Astrocyte of the hippocampus (primary cell): ENCODE results near the gene TP53INP2.
"Not testable (repeated sequence)": the region's sequence is repeated elsewhere in the genome, so short reads cannot be mapped to it uniquely, and the experiment has no call there.

ENCODE experiments used
- DNase-seq: peaks from one replicate; pipeline ENCODE4 v3.0.0; 2011; ENCODE audit warnings: low read depth, low spot score

TP53INP2 gene

GRCh38 chr20:34704177-34705007 is at the start of gene TP53INP2:
TSS of gene TP53INP2 (plus strand) at chr20:34704344. CDS start at chr20:34708740, 4,396 bp downstream.
- peak; percentile 95 for DNase-seq

DNA sequence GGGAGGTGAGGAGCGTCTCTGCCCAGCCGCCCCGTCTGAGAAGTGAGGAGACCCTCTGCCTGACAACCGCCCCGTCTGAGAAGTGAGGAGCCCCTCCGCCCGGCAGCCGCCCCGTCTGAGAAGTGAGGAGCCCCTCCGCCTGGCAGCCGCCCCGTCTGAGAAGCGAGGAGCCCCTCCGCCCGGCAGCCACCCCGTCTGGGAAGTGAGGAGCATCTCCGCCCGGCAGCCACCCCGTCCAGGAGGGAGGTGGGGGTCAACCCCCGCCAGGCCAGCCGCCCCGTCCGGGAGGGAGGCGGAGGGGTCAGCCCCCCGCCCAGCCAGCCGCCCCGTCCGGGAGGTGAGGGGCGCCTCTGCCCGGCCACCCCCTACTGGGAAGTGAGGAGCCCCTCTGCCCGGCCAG is 45.5 kb upstream of the TP53INP2 start:
- DNase-seq = not testable (repeated sequence)

DNA sequence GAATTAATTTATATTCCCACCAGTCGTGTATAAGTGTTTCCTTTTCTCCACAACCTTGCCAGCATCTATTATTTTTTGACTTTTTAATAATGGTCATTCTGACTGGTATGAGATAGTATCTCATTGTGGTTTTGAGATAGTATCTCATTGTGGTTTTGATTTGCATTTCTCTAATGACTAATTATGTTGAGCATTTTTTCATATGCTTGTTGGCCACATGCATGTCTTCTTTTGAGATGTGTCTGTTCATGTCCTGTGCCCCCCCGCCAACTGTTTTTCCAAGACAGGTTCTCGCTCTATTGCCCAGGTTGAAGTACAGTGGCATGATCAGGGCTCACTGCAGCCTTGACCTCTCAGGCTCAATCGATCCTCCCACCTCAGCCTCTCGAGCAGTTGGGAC is 42.3 kb upstream of the TP53INP2 start:
- DNase-seq = peak; percentile 5

DNA sequence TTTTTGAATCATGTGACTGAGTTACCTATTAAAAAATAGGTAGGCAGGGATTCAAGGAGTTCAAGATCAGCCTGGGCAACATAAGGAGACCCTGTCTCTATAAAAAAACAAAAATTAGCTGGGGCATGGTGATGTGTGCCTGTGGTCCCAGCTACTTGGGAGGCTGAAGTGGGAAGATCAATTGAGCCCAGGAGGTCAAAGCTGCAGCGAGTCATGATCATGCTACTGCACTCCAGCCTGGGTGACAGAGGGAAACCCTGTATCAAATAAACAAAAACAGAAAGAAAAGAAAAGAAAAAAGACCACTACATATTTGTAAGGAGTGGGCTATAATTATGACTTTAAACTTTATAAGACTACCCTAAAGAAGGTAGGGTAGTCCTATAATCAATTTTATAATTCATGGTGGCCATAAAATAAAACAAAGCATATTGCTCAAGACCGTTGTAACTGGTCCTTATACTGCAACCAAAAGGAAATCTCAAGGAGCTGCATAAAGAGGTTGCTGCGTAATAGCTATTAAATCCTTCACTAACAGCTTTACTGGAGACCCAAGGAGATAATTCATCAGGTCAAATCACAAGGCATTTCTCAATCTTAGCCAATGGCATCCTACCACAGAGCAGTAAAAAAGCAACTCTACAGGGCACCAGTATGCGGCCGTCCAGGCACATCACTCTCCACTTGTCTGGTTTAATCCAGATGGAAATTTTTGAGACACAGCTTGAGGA is 40.8 kb upstream of the TP53INP2 start:
- no peak for DNase-seq

DNA sequence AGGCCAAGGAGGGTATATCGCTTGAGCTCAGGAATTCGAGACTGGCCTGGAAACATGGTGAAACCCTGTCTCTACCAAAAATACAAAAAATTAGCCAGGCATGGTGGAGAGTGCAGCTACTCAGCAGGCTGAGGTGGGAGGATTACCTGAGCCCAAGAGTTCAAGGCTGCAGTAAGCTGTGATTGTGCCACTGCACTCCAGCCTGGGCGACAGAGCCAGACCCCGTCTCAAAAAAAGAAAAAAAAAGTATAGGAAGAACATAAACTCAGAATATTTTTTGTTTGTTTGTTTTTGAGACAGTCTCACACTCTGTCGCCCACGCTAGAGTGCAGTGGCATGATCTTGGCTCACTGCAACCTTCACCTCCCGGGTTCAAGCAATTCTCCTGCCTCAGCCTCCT is 39.4 kb upstream of the TP53INP2 start:
- not testable (repeated sequence) for DNase-seq

- no peak for DNase-seq
Observed at GRCh38 chr20:34669094-34669493, 35.0 kb upstream of the TP53INP2 start.

GRCh38 chr20:34673412-34673811 is 30.7 kb upstream of the TP53INP2 start:
- DNase-seq = no peak

GRCh38 chr20:34675561-34675960 is 28.6 kb upstream of the TP53INP2 start:
- no peak for DNase-seq

DNA sequence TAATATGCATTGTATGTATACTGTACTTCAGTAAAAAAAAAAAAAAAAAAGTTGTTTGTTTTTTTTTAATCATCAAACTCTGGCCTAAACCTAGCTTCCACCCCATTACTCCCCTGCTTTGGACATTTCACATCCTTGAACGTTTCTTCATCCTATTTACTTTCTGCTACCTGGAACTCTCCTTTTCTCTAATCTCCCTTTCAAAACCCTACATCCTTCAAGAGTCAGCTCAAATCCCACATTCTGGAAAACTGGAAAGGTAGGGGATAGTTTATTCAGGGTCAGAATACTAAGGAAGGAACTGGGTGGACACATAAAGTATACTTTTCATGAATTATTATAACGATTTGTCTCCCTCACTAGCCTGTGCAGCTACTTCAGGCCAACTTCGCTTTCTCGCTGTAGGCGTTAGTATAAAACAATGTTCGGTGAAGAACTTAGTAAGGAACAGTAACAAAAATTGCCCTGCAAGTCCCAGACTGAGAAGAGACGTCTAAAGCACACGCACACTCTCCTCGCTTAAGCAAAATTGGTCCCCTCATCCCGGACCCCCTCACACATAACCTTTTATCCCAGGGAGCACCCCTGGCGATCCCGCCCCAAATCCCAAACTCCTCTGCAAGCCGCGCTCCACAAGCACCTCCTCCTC is 28.0 kb upstream of the TP53INP2 start:
- no peak for DNase-seq

- DNase-seq = peak; percentile 99
Observed at GRCh38 chr20:34676642-34677373, 27.3 kb upstream of the TP53INP2 start, which contains the start of gene PIGU. TSS of gene PIGU (minus strand) at chr20:34677092. CDS start at chr20:34677085, 7 bp downstream.

GRCh38 chr20:34680586-34681175 is 23.5 kb upstream of the TP53INP2 start:
- DNase-seq = no peak

DNA sequence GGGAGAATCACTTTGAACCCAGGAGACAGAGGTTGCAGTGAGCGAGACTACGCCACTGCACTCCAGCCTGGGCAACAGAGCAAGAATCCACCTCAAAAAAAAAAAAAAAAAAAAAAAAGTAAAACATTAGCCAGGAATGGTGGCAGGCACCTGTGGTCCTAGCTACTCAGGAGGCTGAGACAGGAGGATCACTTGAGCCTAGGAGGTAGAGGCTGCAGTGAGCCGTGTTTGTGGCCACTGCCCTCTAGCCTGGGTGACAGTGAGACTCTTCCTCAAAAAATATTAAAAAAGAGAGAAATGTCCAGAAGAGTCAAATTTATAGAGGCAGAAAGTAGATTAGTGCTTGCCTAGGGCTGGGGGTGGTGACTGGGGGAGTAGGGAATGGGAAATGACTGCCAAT is 20.5 kb upstream of the TP53INP2 start:
- DNase-seq = no peak

DNA sequence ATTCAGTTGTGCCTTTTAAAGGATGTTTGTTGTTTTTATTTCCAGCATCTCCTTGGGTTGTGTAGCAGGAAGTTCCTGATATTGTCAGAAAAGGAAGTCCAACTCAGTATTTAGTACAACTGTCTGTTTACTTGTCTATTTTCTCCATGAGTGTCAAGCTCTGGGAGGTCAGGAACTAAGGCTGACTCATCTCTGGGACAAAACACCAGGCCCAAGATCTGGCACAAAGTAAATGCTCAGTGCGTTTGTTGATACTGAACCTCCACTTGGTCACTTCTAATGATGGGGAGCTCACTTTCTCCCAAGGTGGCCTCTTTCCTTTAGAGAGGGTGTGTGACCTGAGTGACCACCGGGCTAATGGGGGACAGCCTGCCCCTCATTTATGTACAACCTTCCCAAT is 14.7 kb upstream of the TP53INP2 start:
- DNase-seq = no peak

DNA sequence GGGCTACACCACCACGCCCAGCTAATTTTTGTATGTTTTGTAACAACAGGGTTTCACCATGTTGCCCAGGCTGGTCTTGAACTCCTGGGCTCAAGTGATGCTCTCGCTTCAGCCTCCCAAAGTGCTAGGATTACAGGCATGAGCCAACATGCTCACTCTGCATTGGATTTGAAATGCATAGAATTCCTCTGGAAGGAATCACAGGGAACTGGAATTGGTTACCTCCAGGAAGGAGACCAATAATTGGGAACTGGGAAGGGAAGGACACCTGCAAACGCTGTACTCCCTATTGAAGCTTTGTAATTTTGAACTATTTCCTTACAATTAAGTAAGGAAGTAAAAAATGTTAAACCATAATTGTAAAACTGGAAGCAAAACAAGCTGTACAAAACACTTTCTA is 12.3 kb upstream of the TP53INP2 start:
- no peak for DNase-seq

DNA sequence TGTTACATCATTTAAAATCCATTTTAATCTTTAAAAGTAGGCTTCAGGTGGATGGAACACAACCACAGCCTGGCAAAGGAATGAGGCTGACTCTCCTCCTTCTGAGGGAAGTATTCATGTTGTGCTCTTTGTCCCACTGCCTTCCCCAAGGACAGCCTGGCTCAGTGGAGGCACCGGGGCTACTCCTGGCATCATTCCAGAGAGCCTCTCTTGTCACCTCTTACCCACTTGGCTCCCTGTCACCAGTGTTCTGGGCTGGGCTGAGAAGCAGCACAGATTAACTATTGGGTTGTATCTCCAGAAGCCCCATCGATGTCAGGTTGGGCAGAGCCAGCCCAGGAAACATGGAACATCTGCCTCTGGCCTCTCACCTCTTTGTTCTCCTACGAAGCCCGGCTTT is 10.7 kb upstream of the TP53INP2 start:
- no peak for DNase-seq

DNA sequence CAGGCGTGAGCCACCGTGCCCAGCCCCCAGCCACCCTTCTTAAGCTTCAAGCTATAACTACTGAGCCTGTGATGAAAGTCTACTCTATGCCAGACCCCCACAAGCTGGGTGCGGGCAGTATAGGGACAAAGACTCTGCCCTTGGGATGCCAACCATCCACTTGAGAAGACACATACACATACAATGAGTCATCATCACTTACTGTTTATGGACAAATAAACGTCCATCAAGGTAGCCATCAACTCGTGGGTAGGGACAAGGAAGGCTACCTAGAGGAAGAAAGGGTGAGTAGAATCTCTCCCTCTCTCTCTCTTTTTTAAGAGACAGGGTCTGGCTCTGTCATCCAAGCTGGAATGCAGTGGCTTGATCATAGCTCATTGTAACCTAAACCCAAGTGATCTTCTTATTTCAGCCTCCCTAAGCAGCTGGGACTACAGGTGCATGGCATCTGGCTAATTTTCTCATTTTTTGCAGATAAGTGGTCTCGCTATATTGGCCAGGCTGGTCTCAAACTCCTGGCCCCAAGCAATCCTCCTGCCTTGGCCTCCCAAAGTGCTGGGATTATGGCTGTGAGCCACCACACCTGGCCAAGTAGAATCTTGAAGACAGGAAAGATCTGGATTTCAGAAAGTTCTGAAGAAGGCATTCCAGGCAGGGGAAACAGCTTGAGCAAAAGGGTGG is 2.6 kb upstream of the TP53INP2 start:
- DNase-seq = no peak

DNA sequence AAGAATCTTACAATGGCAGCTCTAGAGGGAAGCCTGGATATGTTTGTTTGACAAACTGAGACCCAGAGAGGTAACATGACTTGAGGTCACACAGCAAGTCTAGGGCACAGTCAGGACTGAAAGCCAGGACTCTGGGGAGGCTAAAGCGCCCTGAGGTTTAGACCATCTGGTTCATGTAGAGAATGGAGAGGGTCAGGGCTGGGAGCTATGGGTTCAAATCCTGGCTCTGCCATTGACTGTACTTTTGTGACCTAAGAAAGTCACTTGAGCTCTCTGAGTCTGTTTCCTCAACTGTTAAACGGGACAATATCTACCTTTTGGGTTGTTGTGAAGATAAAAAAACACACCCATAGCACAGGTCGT is 1.1 kb upstream of the TP53INP2 start:
- no peak for DNase-seq

DNA sequence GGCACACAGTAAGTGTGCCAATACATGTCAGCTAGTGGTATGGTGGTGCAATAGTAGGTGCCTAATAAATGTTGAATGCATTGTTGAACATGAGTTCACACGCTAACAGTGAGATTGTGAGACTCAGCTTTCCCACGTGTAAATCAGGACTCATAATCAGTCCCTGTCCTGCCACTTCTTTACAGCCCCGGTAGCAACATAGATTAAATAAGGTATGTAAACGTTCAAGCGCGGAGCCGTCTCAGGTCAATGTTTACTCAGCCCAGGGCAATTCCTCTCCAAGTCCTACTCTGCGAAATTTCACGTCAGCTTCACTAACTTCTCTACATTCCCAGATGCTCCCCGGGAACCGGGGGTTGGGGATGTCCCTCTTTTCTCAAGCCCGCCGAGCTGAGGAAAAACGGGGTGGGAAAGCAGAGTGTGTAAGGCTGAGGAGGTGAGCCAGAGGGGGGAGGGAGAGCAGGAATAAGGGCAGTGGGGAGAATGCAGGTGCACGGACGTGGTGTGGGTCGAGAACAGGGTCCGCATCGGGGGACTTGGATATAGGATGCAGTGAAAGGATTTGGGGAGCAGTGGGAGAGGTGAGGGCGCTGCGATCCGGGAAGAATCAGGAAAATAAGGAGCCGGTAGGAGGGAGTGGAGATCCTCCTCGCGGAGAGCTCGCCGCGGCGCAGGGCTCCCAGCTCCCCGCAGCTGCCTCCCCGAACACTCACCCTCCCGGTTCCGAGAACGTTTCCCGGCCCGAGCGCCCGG is 544 bp upstream of the TP53INP2 start:
- peak; percentile 48 for DNase-seq

DNA sequence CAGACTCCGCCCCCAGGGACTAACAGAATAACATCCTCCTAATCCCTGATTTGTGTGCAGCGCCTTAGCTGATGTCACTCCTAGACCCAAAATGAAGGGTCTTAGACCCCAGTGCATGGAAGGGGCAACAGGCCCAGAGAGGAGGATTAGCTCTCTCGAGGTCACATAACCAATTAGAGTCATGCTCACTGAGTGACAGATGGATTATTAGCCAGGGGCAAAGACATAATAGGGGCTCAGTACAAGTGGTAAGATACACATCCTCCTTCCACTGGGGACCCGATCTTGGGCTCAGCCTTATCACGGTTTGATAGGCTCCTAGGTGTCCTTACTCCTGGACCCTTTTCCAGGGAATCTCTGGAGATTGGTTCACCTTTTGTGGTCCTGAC is 858 bp downstream of the TP53INP2 start:
- DNase-seq = peak; percentile 21
